Spleen (tissue), 7 donors: ENCODE measurements around the gene ZNF860.

ENCODE experiments used
- POLR2AphosphoS5 ChIP-seq, 3 donors: sonication (generic); formaldehyde crosslinking; IDR thresholded peaks; one replicate each; pipeline ENCODE4 v1.5.1; 2017; ENCODE audit warnings: antibody characterized with exemption in 3 of 3
- TF ChIP-seq, protein P1 (sequence below), 11 experiments: fragments of 200-600 bp in 7 of 11; fragments of 450-650 bp in 4 of 11; sonication (generic) in 4 of 11; IDR thresholded peaks in 8 of 11; conservative IDR thresholded peaks in 3 of 11; 1 replicate in 7 of 11; 2 replicates in 4 of 11; pipeline versions ENCODE4 v1.4.0 to v1.8.0; 2016 to 2021; ENCODE audit warnings: antibody characterized with exemption in 11 of 11, inconsistent platforms in 4 of 11, mild to moderate bottlenecking in 1 of 11
- donor health status: DM: no; HTN: no; CAD: no; lungs with moderate emphysema.
- donor health status: DM: no; HTN: no; CAD: no.
- donor health status: DM: no; HTN: no; CAD: no.

DNA sequence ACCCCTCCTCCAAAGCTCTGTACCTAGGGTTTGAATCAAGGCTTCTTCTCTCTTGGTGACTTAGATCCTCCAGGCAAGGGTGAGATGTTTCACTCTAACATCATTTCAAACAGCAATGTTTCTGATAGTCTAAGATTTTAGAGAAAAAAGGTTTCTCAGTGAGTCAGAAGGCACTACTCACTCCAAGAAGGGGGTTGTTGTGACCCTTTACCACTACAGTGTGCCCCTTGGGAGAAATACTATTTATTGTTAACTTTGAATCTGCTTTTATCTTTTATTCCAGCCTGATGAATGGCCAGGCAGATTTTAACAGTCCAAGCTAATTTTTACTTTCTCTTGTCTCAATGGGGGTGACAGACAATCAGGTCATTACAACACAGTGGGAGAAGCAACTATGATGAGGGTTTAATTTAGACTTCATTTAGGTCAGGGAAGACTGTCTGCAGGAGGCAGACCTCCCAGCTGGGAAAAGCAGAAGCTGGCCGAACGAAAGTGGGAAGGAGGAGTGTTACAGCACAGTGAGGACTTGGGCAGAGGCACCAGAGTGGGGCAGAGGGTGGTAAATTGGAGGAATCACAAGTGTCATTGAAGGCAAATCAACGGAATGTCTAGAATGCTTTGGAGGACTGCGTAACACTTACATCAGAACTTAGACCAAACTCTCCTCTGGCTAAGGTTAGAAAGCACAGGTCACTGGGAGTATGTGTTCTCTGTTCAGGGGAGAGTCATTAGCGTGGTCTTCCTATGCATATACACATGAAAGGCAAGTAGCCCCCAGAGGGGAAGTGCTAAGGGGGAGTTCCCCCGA is 21.2 kb downstream of the ZNF860 start:
- TF ChIP-seq, protein P1, sequence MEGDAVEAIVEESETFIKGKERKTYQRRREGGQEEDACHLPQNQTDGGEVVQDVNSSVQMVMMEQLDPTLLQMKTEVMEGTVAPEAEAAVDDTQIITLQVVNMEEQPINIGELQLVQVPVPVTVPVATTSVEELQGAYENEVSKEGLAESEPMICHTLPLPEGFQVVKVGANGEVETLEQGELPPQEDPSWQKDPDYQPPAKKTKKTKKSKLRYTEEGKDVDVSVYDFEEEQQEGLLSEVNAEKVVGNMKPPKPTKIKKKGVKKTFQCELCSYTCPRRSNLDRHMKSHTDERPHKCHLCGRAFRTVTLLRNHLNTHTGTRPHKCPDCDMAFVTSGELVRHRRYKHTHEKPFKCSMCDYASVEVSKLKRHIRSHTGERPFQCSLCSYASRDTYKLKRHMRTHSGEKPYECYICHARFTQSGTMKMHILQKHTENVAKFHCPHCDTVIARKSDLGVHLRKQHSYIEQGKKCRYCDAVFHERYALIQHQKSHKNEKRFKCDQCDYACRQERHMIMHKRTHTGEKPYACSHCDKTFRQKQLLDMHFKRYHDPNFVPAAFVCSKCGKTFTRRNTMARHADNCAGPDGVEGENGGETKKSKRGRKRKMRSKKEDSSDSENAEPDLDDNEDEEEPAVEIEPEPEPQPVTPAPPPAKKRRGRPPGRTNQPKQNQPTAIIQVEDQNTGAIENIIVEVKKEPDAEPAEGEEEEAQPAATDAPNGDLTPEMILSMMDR (IDR thresholded peaks at IDR 0.05 in 8 of 11, conservative IDR thresholded peaks at IDR 0.05 in 3 of 11), result no peak
- no peak for TF ChIP-seq POLR2AphosphoS5 (IDR thresholded peaks at IDR 0.05)
